A549 (cell line): Measurements from ENCODE around the gene MRPS35. TPM values are rescaled to one million over a fixed set of nuclear protein-coding genes. Genes with fewer than 3 reads are reported as not detected.

Experiments used
- ATAC-seq, 2 experiments: fragments of 200-7000 bp in 1 of 2; fragments of >200 bp in 1 of 2; cut with Nextera tagmentation in 1 of 2; cut with Tn5 transposase in 1 of 2; 3 replicates each; pipeline versions ENCODE4 v1.8.0 to v1.9.1; 2018 to 2020; ENCODE audit warnings: mild to moderate bottlenecking in 1 of 2, moderate library complexity in 1 of 2
- CTCF ChIA-PET: fragments of 300-600 bp; sonication (Branson Sonifier 250); formaldehyde crosslinking; extraction: SDS; loops from one replicate; lab custom pipeline; 2021; ENCODE audit warnings: antibody characterized with exemption, inconsistent platforms; lab: Yijun Ruan, JAX
- POLR2A ChIA-PET: fragments of 350-600 bp; formaldehyde crosslinking; extraction: SDS; loops from one replicate; lab custom pipeline; 2021; ENCODE audit warnings: antibody characterized with exemption, inconsistent platforms; lab: Yijun Ruan, JAX
- DNase-seq, 2 experiments: peaks; one replicate each; pipeline versions ENCODE4 v3.0.0 to v3.0.0-alpha.2; 2011 to 2016; ENCODE audit warnings: low read depth in 1 of 2, low spot score in 1 of 2
- FAIRE-seq: peaks from 2 replicates; lab custom pipeline; 2011; peaks lifted over from hg19 to GRCh38; lab: Jason Lieb, UNC
- H3K27ac ChIP-seq, 2 experiments: fragments of >200 bp; sonication (Bioruptor Twin); formaldehyde crosslinking; 3 replicates each; pipeline ENCODE4 v1.5.1; 2016 to 2017
- H3K4me1 ChIP-seq: fragments of >200 bp; sonication (Bioruptor Twin); formaldehyde crosslinking; 3 replicates; pipeline ENCODE4 v1.6.1; 2016
- H3K4me2 ChIP-seq: fragments of >200 bp; sonication (Bioruptor Twin); formaldehyde crosslinking; 3 replicates; pipeline ENCODE4 v1.6.1; 2016
- H3K4me3 ChIP-seq: fragments of >200 bp; sonication (Bioruptor Twin); formaldehyde crosslinking; 3 replicates; pipeline ENCODE4 v1.5.1; 2016
- H3K9me3 ChIP-seq: fragments of >200 bp; sonication (Bioruptor Twin); formaldehyde crosslinking; 3 replicates; pipeline ENCODE4 v1.6.1; 2016
- ATOH8 ChIP-seq: fragments of 250-450 bp; sonication (Bioruptor Pico); IDR thresholded peaks from 2 replicates; pipeline ENCODE4 v1.5.0; 2020; ENCODE audit warnings: low read depth, mild to moderate bottlenecking, moderate library complexity
- CEBPB ChIP-seq, 2 experiments: fragments of >200 bp in 1 of 2; sonication (Bioruptor Twin) in 1 of 2; formaldehyde crosslinking in 1 of 2; IDR thresholded peaks; 2 replicates each; pipeline ENCODE4 v1.6.1; 2012 to 2016
- EHF ChIP-seq: fragments of 250-450 bp; sonication (Bioruptor Pico); IDR thresholded peaks from 2 replicates; pipeline ENCODE4 v1.5.0; 2020; ENCODE audit warnings: mild to moderate bottlenecking
- EHMT2 ChIP-seq: fragments of 200-600 bp; sonication (generic); IDR thresholded peaks from 2 replicates; pipeline ENCODE4 v1.6.1; 2016; ENCODE audit warnings: antibody characterized with exemption, low read depth, mild to moderate bottlenecking, moderate library complexity
- FOSL2 ChIP-seq, 2 experiments: fragments of 450-650 bp in 1 of 2; fragments of >200 bp in 1 of 2; sonication (Bioruptor Twin) in 1 of 2; formaldehyde crosslinking; IDR thresholded peaks; 2 replicates each; pipeline versions ENCODE4 v1.5.0 to v1.6.1; 2016 to 2020; ENCODE audit warnings: mild to moderate bottlenecking in 1 of 2, moderate library complexity in 1 of 2
- GATA3 ChIP-seq: IDR thresholded peaks from 2 replicates; pipeline ENCODE4 v1.6.1; 2012; ENCODE audit warnings: borderline replicate concordance
- HEYL ChIP-seq: fragments of 250-450 bp; sonication (Bioruptor Pico); IDR thresholded peaks from 2 replicates; pipeline ENCODE4 v1.8.0; 2021; ENCODE audit warnings: mild to moderate bottlenecking, moderate library complexity
- HOXA7 ChIP-seq: fragments of 250-450 bp; sonication (Bioruptor Pico); IDR thresholded peaks from 2 replicates; pipeline ENCODE4 v1.5.0; 2020; ENCODE audit warnings: mild to moderate bottlenecking, moderate library complexity
- HOXB5 ChIP-seq: fragments of 250-450 bp; sonication (Bioruptor Pico); IDR thresholded peaks from 2 replicates; pipeline ENCODE4 v1.5.0; 2020; ENCODE audit warnings: mild to moderate bottlenecking, moderate library complexity
- JUN ChIP-seq, 2 experiments: fragments of >200 bp; sonication (Bioruptor Twin); formaldehyde crosslinking; IDR thresholded peaks; 2 replicates in 1 of 2; 3 replicates in 1 of 2; pipeline ENCODE4 v1.6.1; 2016 to 2017
- JUNB ChIP-seq: fragments of >200 bp; sonication (Bioruptor Twin); formaldehyde crosslinking; IDR thresholded peaks from 2 replicates; pipeline ENCODE4 v1.6.1; 2016
- MYC ChIP-seq: IDR thresholded peaks from 2 replicates; pipeline ENCODE4 v1.6.1; 2012; ENCODE audit warnings: mild to moderate bottlenecking, inconsistent platforms, low read length, improper control_type of control experiment, borderline replicate concordance
- NFE2L2 ChIP-seq: fragments of 150-350 bp; conservative IDR thresholded peaks from 2 replicates; pipeline ENCODE4 v1.6.1; 2014; ENCODE audit warnings: low read length
- NPAS2 ChIP-seq: fragments of 250-450 bp; sonication (Bioruptor Pico); IDR thresholded peaks from 2 replicates; pipeline ENCODE4 v1.8.0; 2022; ENCODE audit warnings: mild to moderate bottlenecking, moderate library complexity, borderline replicate concordance
- PBX3 ChIP-seq: IDR thresholded peaks from 2 replicates; pipeline ENCODE4 v1.6.1; 2012
- RCOR1 ChIP-seq: fragments of 150-350 bp; IDR thresholded peaks from 2 replicates; pipeline ENCODE4 v1.6.1; 2014; ENCODE audit warnings: antibody characterized with exemption, low read length, low read depth
- RFX5 ChIP-seq: fragments of 450-650 bp; IDR thresholded peaks from 2 replicates; pipeline ENCODE4 v1.7.1; 2014; ENCODE audit warnings: antibody characterized with exemption, mild to moderate bottlenecking, moderate library complexity
- SMC3 ChIP-seq: fragments of >200 bp; sonication (Bioruptor Twin); formaldehyde crosslinking; IDR thresholded peaks from 3 replicates; pipeline ENCODE4 v1.6.1; 2018; ENCODE audit warnings: inconsistent platforms
- TFCP2L1 ChIP-seq: fragments of 250-450 bp; sonication (Bioruptor Pico); IDR thresholded peaks from 2 replicates; pipeline ENCODE4 v1.5.0; 2021; ENCODE audit warnings: mild to moderate bottlenecking
- TP53 ChIP-seq: fragments of 250-450 bp; sonication (Bioruptor Pico); IDR thresholded peaks from 2 replicates; pipeline ENCODE4 v1.5.0; 2021; ENCODE audit warnings: mild to moderate bottlenecking, moderate library complexity
- USF2 ChIP-seq: fragments of 450-650 bp; IDR thresholded peaks from 2 replicates; pipeline ENCODE4 v1.6.1; 2014; ENCODE audit warnings: antibody characterized with exemption
- ZC3H11A ChIP-seq: fragments of 450-650 bp; IDR thresholded peaks from 2 replicates; pipeline ENCODE4 v1.6.1; 2014; ENCODE audit warnings: antibody characterized with exemption, mild to moderate bottlenecking
- ZNF302 ChIP-seq: fragments of 250-450 bp; sonication (Bioruptor Pico); IDR thresholded peaks from 2 replicates; pipeline ENCODE4 v1.9.0; 2021; ENCODE audit warnings: inconsistent platforms, mild to moderate bottlenecking, moderate library complexity
- WGBS: methylation state at CpG from one replicate; pipeline ENCODE4 v1.1.6; 2017; ENCODE audit errors: missing lambda C conversion rate; 5-methylcytosine and 5-hydroxymethylcytosine counted together
- polyA plus RNA-seq, 4 experiments: library from polyadenylated mRNA; depleted of rRNA in 3 of 4; stranded (reverse); fragments of >200 nt; fragmentation: RNase III in 1 of 4; extraction: RNeasy Plus Mini Kit Qiagen cat#74134 plus additional on column Dnase treatment in 1 of 4; gene quantifications; 2 replicates in 3 of 4; 3 replicates in 1 of 4; pipeline ENCODE4 v1.2.3, GENCODE V29; 2011 to 2017
- TF ChIP-seq, protein P1 (sequence below): fragments of >200 bp; sonication (Bioruptor Twin); formaldehyde crosslinking; IDR thresholded peaks from 3 replicates; pipeline ENCODE4 v1.6.1; 2016
- TF ChIP-seq, protein P2 (sequence below): IDR thresholded peaks from 2 replicates; pipeline ENCODE4 v1.6.1; 2012; ENCODE audit warnings: low read depth, borderline replicate concordance

Gene MRPS35
- polyA plus RNA-seq, 2 of the 4 experiments (the other 2 are of a cell fraction): 104 to 186 TPM

- no peak for DNase-seq
- Histone ChIP-seq H3K27ac (no peak overlapping the region), H3K9me3 (no peaks in the 10 kb centered on the region), H3K4me1 (peaks cover 7% of the 10 kb centered on the region), H3K4me3 (no peak overlapping the region), H3K4me2 (no peak overlapping the region)
- ChIA-PET POLR2A (no interaction called here), CTCF (interaction anchor here (1.0 to 1.6 kb wide), 3 partner anchors 11 to 174 kb away, joined by 4 read pairs; no protein-coding TSS in a partner anchor)
- TF ChIP-seq RCOR1 (no peak), MYC (no peak), FOSL2 (IDR thresholded peaks at IDR 0.05) (no peak), FOSL2 (CRISPR knock-in tag; IDR thresholded peaks at IDR 0.05) (no peak), ZNF302 (CRISPR knock-in tag) (no peak), GATA3 (no peak), RFX5 (no peak), ZC3H11A (no peak), JUN (IDR thresholded peaks at IDR 0.05) (no peak), NPAS2 (CRISPR knock-in tag) (no peak), HOXB5 (CRISPR knock-in tag) (no peak), PBX3 (no peak), ATOH8 (CRISPR knock-in tag) (no peak), TP53 (CRISPR knock-in tag) (no peak), CEBPB (IDR thresholded peaks at IDR 0.05) (no peak), TFCP2L1 (CRISPR knock-in tag) (no peak), NFE2L2 (no peak)
- TF ChIP-seq, protein P1, sequence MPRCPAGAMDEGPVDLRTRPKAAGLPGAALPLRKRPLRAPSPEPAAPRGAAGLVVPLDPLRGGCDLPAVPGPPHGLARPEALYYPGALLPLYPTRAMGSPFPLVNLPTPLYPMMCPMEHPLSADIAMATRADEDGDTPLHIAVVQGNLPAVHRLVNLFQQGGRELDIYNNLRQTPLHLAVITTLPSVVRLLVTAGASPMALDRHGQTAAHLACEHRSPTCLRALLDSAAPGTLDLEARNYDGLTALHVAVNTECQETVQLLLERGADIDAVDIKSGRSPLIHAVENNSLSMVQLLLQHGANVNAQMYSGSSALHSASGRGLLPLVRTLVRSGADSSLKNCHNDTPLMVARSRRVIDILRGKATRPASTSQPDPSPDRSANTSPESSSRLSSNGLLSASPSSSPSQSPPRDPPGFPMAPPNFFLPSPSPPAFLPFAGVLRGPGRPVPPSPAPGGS: no peak
- ATAC-seq: no peak
- WGBS: 93% methylated on average over 3 of the region's 3 CpGs
- FAIRE-seq: no peak
Measured at GRCh38 chr12:27766587-27766986, 56.0 kb downstream of the MRPS35 start.

DNA sequence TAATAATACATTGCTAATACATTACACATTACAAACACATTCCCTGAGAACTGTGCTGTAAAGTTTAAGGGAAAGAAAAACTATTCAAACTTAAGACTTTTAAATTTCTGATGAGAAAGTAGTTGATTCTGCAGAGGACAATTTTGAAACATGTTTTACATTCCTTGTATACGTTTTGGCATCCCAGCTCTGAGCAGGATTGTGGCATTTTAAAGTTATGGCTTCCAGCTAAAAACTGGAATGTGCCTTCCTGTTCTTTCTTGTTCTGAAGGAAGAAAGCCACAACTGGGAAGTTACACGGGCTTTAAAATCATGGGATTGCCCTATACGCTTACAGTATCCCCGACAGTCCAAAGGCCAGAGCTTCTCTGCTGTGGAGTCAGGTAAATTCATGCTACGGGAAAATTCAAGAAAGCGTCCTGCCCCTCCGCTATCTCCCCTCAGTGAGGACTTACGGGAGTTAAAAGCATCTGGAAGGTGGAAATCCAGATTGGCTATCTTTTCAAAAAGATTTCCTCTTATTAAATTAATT lies 58.6 kb downstream of the MRPS35 start:
- H3K9me3 ChIP-seq: no peaks in the 10 kb centered on the region
- ChIA-PET POLR2A (interaction anchor here (1.2 kb wide), 1 partner anchor 11 kb away, joined by 3 read pairs; the partner anchor contains the start of genes KLHL42 and MANSC4), CTCF (no interaction called here)
- no peak for ATAC-seq
- no peak overlapping the region for H3K4me3 ChIP-seq
- DNase-seq: no peak
- peaks cover 29% of the 10 kb centered on the region for H3K4me1 ChIP-seq
- no peak for FAIRE-seq
- no peak overlapping the region for H3K27ac ChIP-seq
- H3K4me2 ChIP-seq: no peak overlapping the region
- WGBS: 85% methylated on average over 8 of the region's 8 CpGs
- no peak for TF ChIP-seq TP53 (CRISPR knock-in tag)
- TF ChIP-seq JUN (IDR thresholded peaks at IDR 0.05): no peak
- TF ChIP-seq, protein P2, sequence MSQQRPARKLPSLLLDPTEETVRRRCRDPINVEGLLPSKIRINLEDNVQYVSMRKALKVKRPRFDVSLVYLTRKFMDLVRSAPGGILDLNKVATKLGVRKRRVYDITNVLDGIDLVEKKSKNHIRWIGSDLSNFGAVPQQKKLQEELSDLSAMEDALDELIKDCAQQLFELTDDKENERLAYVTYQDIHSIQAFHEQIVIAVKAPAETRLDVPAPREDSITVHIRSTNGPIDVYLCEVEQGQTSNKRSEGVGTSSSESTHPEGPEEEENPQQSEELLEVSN: no peak
- TF ChIP-seq EHF (CRISPR knock-in tag): no peak
- no peak for TF ChIP-seq USF2
- no peak for TF ChIP-seq SMC3
- no peak for TF ChIP-seq HEYL
- TF ChIP-seq EHMT2: no peak
- TF ChIP-seq RCOR1: no peak
- no peak for TF ChIP-seq FOSL2 (IDR thresholded peaks at IDR 0.05)
- TF ChIP-seq FOSL2 (CRISPR knock-in tag; IDR thresholded peaks at IDR 0.05): no peak
- no peak for TF ChIP-seq HOXA7
- no peak for TF ChIP-seq JUNB
